ENCODE results near the gene DNMT1. TPM values are rescaled to one million over a fixed set of nuclear protein-coding genes. Genes with fewer than 3 reads are reported as not detected.

DNMT1 gene
- total RNA-seq, 1 experiment from 2014 or later, result 25.4 TPM

DNA sequence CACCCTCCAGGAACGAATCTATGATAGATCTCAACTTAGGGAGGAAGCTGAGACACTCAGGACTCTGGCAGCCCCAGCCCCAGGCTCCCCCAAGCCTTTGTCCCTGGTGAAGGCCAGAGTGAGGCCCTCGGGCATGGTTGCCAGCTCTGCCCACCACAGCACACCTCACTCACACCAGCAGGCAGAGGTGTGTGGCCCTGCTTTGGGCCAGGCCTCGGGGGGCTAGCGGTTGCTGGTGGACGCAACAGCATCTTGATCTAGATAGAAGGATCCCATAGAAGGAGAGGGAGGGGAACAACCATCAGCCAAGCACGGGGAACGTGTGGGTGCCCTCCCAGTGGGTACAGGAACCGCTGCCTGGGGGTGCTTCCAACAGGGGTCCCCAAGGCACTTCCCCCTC lies 36.7 kb downstream of the DNMT1 start:
- in situ Hi-C loops (cut with HindIII; ENCODE audit: low pct_unique_long_range_greater_than_20kb, low sequenced_read_pairs), result no loop called here
- no peak for DNase-seq (ENCODE audit: low read depth)

DNA sequence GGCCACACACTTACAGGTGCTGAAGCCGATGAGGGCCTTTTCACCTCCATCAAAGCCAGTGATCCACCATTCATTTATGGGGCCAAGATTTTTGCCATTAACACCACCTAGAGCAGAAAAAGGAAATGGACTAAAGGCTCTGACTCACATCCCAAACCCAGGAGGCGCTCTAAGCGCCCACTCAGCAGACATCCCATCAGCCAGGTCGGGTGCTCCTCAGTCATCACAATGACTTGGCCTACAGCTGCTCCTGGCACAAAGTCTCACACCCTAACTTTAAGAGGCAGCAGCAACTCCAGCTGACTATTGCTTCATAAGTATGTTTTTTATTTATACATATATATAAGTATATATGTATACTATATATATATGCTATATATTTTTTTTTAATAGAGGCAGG lies 38.9 kb downstream of the DNMT1 start:
- DNase-seq (ENCODE audit: low read depth), result no peak
- in situ Hi-C loops (cut with HindIII; ENCODE audit: low pct_unique_long_range_greater_than_20kb, low sequenced_read_pairs), result no loop called here

DNA sequence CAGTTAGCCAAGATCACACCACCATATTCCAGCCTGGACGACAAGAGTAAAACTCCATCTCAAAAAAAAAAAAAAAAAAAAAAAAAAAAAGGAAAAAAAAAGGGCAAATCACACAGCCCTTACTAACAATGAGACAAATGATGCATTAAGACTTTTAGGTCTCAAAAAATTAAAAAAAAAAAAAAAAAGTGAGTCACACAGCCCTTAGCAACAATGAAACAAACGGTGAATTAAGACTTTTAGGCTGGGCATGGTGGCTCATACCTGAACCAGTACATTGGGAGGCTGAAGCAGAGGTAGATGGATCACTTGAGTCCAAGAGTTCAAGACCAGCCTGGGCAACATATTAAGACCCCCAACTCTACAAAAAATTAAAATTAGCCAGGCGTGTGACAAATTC lies 42.7 kb downstream of the DNMT1 start:
- DNase-seq (ENCODE audit: low read depth), result no peak
- in situ Hi-C loops (cut with HindIII; ENCODE audit: low pct_unique_long_range_greater_than_20kb, low sequenced_read_pairs), result no loop called here

DNA sequence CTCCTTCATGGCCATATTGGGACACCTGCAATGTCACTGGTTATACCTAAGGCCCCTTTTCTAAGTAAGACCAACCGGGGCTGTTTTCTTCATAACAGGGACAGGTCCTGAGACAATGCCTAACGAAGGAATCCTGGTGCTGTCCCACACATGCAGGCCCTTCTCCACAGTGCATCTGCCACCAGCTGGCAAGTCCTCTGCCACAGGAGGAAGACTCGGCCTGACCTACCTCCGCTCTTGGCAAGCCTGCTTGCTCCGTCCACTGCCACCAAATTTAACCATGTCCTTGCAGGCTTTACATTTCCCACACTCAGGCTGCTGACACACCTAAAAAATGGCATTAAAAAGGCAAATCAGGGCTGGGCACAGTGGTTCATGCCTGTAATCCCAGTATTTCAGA lies 43.2 kb downstream of the DNMT1 start:
- in situ Hi-C loops (cut with HindIII; ENCODE audit: low pct_unique_long_range_greater_than_20kb, low sequenced_read_pairs), result no loop called here
- no peak for DNase-seq (ENCODE audit: low read depth)

DNA sequence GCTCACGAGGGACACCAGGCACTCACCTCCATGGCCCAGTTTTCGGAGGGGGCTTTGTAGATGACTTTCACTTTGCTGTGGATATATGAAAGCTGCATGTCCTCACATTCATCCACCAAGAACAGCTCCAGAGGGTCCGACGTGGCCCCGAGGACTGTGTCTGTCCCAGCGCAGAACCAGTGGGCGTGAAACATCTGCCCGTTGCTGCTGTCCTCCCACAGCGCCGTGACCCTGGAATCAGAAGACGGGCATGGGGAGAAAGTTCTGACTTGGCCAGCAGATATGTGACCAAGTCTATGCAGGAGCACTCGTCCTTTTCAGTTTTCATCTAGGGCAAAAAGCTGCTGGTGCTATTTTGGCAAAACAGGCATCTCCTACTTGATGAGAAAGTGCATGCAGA lies 45.3 kb downstream of the DNMT1 start:
- in situ Hi-C loops (cut with HindIII; ENCODE audit: low pct_unique_long_range_greater_than_20kb, low sequenced_read_pairs), result no loop called here
- no peak for DNase-seq (ENCODE audit: low read depth)

DNA sequence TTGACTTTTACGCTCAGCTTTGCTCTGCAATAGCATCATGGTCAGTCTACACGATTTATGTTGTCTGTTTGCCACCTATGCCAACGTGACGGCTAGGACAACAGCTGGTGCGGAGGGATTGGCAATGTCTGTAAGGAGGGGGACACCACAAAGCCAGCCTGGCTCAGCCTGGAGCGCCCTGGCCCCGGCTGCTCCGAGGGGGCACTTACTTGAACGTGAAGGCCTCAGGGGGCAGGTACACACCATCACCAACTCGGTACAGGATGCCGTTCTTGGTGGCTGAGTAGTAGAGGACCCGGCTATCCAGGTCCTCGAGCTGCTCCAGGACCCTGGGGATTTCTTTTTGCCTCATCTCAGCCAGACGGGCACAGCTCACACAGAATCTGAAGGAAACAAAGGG lies 48.6 kb downstream of the DNMT1 start:
- in situ Hi-C loops (cut with HindIII; ENCODE audit: low pct_unique_long_range_greater_than_20kb, low sequenced_read_pairs), result no loop called here
- DNase-seq (ENCODE audit: low read depth), result no peak

DNA sequence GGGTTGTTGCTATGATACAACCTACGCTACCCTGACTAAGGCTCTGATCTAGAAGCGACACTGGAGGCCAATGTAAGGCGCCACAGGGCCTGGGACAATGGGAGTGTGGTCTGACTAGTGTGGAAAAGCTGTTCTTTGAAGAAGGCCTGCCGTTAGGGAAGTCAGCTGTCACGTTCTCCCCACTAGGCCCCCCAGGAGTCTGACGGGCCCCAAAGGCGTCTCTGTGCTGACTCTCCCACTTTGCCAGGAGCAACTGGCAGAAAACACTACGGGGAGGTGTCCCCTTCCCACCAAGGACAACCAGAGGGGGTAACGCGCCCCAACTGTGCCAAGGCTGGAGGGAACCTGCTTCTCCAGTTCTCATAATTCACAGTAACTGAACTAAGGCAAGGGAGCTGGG lies 49.7 kb downstream of the DNMT1 start:
- in situ Hi-C loops (cut with HindIII; ENCODE audit: low pct_unique_long_range_greater_than_20kb, low sequenced_read_pairs), result no loop called here
- DNase-seq (ENCODE audit: low read depth), result no peak

DNA sequence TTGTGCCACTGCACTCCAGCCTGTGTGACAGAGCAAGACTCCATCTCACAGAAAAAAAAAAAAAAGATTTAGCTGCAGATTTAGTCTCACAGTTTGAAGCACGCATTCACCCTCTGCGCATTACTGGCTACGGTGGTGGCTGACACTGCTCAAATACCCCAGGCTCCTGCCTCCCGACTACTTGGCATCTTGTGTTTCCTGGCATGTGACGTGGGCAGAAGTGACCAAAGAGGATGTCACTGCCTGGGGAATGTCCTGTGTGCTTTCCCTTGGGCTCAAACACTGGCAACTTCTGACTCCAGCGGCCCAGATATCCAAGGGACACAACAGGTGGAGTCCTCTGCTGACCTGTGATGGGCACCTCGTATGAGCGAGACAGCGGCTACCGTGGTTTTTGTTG lies 50.4 kb downstream of the DNMT1 start:
- in situ Hi-C loops (cut with HindIII; ENCODE audit: low pct_unique_long_range_greater_than_20kb, low sequenced_read_pairs), result no loop called here

DNA sequence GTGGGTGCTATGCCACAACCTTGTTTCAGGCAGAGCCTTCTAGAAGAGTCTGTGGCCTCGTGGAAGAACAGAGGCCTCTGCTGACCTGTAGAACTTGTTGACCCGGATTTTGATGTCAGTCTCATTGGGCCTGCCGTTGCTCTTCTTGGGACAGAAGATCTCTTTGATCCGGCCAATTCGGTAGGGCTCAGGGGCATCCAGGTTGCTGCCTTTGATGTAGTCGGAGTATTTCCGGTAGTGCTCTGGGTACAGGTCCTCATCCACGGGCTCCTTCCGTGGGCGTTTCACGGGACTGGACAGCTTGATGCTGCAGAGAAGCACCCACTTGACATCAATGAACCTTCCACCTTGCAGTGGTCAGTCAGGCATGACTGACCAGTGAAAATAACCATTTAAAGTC lies 51.1 kb downstream of the DNMT1 start:
- in situ Hi-C loops (cut with HindIII; ENCODE audit: low pct_unique_long_range_greater_than_20kb, low sequenced_read_pairs), result no loop called here
- DNase-seq (ENCODE audit: low read depth), result no peak

More for the DNA sequence above, 50.4 kb downstream of the DNMT1 start:
- DNase-seq (ENCODE audit: low read depth), result no peak

DNA sequence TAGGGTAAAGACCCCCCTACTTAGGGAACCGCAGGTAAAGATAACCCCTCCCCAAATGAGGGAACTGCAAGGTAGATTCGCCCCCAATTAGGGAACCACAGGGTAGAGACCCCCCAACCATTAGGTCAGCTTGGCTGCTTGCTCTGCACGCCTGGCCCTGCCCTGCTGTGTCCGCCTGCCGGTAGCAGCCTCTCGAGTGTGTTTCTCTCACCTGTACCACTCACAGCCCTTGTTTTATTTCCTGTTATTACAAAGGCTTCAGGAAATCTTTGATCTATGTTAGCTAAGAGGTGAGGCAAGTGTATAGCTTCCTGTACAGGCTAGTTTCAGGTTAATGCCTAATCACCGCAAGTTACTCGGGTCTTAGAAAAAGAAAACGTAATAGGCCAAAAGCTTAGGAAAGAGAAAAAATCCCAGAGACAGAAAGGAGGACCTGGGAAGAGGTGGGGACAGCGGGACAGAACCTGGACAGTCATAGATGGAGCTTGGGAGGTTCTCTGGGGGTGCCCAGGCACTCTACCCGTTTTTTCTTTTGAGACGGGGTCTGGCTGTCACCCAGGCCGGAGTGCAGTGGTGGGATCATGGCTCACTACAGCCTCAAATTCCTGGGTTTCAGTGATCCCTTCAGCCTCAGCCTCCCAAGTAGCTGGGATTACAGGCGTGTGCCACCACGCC lies 51.9 kb downstream of the DNMT1 start:
- DNase-seq (ENCODE audit: low read depth), result no peak
- in situ Hi-C loops (cut with HindIII; ENCODE audit: low pct_unique_long_range_greater_than_20kb, low sequenced_read_pairs), result no loop called here

DNA sequence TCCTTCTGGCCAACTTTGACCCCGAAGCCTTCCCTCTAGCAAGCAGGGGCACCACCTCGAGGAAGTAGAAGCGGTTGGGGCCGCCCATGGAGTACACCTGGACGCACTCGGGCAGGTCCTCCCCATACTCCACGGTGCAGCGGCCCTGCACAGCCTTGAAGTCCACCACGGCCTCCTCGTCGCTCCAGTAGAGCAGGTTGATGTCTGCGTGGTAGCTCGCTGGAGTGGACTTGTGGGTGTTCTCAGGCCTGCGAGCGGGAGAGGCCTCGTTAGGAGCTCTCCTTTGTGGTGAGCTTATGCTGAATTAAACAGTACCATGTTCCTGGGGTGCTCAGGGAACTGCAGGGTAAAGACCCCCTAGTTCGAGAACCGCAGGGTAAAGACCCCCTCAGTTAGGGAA lies 52.8 kb downstream of the DNMT1 start:
- DNase-seq (ENCODE audit: low read depth), result no peak
- in situ Hi-C loops (cut with HindIII; ENCODE audit: low pct_unique_long_range_greater_than_20kb, low sequenced_read_pairs), result no loop called here

DNA sequence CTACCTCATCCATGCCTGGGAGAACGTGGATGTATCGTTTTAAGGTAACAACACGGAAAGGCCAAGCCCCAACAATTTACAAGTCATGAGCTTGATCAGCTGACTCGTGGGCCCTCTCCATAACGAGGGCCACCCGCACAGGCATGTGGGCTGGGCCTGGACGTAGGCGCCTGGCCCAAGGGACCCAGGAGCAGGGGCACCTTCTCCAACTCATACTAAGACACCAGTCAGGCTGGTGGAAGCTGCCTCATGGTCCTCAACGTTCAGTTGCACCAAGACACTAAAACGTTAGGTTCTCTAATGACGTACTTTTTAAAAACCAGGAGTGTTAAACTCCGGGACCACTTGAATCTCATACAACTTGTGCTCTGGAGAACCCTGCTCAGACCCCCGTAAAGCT lies 53.3 kb downstream of the DNMT1 start:
- DNase-seq (ENCODE audit: low read depth), result no peak
- in situ Hi-C loops (cut with HindIII; ENCODE audit: low pct_unique_long_range_greater_than_20kb, low sequenced_read_pairs), result no loop called here

DNA sequence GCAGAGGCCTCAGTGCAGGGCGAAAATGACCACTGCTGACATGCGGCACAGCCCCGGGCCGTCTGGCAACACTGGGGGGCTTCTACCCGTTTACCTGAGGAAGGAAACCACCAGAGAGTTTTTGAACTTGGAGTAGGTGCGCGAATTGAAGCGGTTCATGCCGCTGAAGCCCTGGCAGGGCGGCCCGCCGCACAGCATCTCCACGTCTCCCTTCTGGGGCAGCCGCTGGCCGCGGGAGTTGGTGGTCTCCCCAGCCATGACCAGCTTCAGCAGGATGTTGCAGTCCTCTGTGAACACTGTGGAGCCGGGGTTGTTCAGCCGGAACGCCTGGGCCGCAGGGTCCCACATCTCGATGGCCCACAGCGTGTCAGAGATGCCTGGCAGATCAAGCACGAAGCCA lies 54.8 kb downstream of the DNMT1 start:
- DNase-seq (ENCODE audit: low read depth), result no peak
- in situ Hi-C loops (cut with HindIII; ENCODE audit: low pct_unique_long_range_greater_than_20kb, low sequenced_read_pairs), result no loop called here

DNA sequence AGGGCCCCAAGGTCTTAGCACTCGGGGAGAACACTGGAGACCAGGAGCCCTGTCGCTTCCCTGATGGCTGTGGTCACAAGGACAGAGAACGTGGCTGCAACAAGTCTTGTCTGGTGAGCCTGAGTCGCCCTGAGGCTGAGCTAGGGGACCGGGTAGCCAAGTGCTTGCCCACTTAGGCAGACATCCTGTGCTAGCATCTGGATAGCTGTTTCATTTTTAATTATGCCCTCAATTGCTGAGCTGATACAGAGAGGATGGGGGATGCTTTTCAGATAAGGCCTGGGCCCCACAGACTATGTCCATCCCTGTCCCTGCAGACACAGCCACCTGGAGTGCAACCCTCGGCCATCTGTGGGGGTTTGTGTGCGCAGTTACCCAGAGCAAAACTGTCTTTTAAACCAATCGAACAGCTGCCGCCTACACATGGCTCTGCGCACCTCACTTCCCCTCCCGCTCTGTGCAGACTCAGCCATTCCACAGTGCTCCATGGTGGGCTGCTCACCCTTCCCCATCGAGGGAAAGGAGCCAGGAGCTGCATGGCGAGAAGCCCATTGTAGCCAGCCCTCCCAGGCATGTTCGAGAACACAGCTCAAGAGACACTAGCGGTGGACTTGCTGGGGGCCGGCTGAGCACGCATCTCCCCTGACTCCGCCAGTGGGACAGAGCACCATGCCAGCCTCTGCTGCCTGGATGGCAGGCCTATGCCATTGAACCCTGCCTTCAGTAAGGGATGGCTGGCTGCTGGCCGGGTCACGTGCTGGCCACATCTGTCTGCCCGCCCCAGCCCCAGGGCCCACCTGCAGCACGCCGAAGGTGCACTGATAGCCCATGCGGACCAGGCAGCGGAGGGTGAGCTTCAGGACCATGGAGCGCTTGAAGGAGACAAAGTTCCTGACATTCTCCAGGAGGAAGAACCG lies 55.6 kb downstream of the DNMT1 start:
- in situ Hi-C loops (cut with HindIII; ENCODE audit: low pct_unique_long_range_greater_than_20kb, low sequenced_read_pairs), result no loop called here
- no peak for DNase-seq (ENCODE audit: low read depth)

DNA sequence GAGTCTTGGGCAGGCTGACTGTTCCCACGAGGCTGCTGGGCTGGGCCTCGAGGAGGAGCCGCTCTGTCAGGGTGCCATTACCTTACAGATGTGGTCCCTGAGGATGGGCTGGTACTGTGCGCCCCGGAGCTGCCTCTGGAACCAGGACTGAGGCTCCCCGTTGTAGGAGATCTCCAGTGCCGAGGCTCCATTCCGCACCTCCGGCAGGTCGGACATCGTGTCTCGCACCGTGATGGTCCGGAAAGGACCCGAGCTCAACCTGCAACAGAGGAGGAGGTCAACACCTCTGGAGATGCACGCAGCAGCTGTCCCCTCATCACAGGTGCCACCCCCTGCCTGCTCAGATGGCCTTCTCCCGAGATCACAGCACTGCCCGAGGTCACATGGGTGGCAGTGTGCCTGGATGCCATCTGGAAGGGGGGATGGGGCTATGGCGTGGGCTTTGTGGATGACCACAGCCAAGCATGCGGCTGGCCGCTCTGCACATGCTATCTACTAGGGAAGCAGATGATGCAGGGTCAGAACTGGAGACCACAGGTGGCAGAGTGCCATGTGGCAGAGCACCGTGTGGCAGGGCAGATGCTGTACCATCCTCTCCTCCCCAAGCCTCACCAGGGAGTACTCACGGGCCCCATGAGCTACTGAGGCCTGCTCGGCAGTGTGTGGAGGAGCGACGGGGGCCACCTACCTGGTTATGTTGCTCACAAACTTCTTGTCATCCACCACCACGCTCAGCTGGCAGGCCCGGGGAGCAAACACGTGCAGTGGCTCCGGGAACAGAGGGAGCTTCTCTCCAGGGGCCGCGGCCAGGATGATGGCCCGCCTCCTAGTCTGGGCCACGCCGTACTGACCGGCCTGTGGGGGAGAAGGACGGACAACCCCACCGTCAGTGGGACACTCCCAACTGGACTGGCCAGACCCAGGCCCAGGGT lies 56.7 kb downstream of the DNMT1 start:
- DNase-seq (ENCODE audit: low read depth), result no peak
- in situ Hi-C loops (cut with HindIII; ENCODE audit: low pct_unique_long_range_greater_than_20kb, low sequenced_read_pairs), result no loop called here

DNA sequence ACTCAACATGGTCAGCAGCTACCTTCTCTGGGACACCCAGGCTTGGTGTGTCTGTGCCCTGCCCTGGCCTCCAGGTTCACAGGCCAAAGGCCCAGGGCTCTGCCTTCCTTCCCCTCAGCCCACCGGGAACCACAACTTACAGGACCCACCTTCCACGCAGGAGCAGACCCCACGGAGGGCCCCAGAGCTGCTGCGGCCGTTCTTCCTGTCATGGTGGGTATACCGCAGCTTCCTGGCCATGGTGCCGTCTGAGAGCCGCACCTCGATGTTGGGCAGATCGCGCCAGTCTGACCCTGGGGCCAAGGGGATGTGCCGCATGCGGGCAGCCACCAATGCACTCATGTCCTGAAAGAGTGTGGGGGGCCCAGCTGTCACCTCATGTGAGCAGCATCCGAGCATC lies 57.8 kb downstream of the DNMT1 start:
- in situ Hi-C loops (cut with HindIII; ENCODE audit: low pct_unique_long_range_greater_than_20kb, low sequenced_read_pairs), result no loop called here
- no peak for DNase-seq (ENCODE audit: low read depth)

DNA sequence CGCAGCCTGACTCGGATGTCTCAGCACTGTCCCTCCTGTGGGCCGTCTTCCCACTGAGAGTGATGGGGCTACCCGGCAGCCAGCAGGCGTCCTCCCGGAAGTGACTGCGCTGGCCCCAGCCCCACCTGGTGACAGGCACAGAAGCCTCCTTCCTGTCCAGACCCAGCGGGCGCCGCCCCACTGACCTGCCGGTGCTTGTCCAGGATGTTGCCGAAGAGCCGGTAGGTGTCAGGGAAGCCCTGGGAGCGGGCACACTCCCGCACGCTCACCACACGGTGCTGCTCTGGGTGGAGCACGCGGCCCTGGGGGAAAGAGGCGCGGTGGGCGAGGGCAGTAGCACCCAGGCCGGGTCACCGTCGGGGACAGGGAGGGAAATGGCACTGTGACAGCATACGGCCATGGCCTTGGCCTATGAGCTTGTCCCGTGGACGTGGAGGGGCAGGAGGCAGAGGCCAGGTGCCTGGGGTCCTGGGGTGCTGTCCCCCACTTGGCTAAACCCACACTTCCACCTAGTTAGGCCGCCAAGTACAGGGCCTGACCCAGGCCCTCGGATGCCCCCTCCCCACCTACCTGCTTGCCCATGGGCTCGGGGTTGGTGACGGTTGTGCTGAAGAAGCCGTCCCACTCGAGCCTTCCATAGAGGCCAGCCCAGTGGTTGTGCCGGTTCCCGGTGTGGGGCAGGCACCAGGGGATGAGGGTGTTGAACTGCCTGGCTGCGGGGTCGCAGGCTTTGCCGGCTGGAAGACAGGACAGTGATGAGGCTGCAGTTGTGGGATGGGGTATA lies 59.0 kb downstream of the DNMT1 start:
- DNase-seq (ENCODE audit: low read depth), result no peak
- in situ Hi-C loops (cut with HindIII; ENCODE audit: low pct_unique_long_range_greater_than_20kb, low sequenced_read_pairs), result no loop called here

DNA sequence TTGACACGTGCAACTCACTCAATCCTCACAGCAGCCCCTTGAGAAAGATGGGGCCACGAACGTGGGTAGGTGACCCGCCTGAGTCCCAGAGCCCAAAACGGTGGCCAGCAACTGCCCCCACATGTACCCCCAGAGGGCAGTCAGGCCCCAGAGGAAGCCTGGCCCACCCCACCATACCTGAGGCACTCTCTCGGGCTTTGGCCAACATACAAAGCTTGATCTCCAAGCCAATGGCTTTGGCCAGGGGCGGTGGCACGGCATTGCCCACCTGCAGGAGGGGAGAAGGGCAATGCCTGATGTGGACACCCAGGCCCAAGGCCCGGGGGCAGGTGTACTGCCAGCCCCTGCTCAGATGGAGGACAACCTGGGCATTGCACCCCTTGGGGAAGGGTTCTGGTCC lies 60.7 kb downstream of the DNMT1 start:
- DNase-seq (ENCODE audit: low read depth), result no peak
- in situ Hi-C loops (cut with HindIII; ENCODE audit: low pct_unique_long_range_greater_than_20kb, low sequenced_read_pairs), result no loop called here

Measured in Caki2 (cell line).